ENCODE data around the gene SEMA6B.
A peak's percentile ranks its signal among the peaks of the same experiment; 100 is the strongest.
"Not testable (repeated sequence)": the region's sequence is repeated elsewhere in the genome, so short reads cannot be mapped to it uniquely, and the experiment has no call there.

SEMA6B gene, protein sequence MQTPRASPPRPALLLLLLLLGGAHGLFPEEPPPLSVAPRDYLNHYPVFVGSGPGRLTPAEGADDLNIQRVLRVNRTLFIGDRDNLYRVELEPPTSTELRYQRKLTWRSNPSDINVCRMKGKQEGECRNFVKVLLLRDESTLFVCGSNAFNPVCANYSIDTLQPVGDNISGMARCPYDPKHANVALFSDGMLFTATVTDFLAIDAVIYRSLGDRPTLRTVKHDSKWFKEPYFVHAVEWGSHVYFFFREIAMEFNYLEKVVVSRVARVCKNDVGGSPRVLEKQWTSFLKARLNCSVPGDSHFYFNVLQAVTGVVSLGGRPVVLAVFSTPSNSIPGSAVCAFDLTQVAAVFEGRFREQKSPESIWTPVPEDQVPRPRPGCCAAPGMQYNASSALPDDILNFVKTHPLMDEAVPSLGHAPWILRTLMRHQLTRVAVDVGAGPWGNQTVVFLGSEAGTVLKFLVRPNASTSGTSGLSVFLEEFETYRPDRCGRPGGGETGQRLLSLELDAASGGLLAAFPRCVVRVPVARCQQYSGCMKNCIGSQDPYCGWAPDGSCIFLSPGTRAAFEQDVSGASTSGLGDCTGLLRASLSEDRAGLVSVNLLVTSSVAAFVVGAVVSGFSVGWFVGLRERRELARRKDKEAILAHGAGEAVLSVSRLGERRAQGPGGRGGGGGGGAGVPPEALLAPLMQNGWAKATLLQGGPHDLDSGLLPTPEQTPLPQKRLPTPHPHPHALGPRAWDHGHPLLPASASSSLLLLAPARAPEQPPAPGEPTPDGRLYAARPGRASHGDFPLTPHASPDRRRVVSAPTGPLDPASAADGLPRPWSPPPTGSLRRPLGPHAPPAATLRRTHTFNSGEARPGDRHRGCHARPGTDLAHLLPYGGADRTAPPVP

GRCh38 chr19:4559569-4559968 lies at the start of gene SEMA6B:
Gene SEMA6B (minus strand): TSS chr19:4559684. CDS start chr19:4558457, 1,227 bp downstream.
- DNase-seq: no peak

GRCh38 chr19:4606921-4607678 lies 47.6 kb upstream of the SEMA6B start:
- DNase-seq: no peak

GRCh38 chr19:4606181-4606580 lies 46.7 kb upstream of the SEMA6B start:
- no peak for DNase-seq

DNA sequence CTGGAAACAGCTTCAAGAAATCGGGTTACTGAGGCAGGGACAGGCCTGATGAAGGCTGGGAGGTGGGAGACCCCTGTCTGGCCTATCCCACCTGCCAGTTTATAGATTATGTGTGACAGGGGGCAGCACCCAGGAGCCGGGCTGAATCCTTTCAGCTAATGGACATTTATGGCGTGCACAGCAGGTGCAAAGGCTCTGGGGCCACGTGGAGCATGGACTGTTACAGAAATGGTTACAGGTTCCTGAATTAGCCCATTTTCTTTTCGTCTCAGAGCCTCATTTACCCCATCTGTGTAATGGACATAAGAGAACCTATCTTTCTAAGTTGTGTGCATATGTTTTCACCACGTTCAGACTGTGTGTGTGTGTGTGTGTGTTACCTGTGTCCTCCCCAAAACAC lies 45.4 kb upstream of the SEMA6B start:
- no peak for DNase-seq

GRCh38 chr19:4602915-4603314 lies 43.4 kb upstream of the SEMA6B start:
- no peak for DNase-seq

- no peak for DNase-seq
These were observed 42.8 kb upstream of the SEMA6B start for GRCh38 chr19:4602173-4602788.

DNA sequence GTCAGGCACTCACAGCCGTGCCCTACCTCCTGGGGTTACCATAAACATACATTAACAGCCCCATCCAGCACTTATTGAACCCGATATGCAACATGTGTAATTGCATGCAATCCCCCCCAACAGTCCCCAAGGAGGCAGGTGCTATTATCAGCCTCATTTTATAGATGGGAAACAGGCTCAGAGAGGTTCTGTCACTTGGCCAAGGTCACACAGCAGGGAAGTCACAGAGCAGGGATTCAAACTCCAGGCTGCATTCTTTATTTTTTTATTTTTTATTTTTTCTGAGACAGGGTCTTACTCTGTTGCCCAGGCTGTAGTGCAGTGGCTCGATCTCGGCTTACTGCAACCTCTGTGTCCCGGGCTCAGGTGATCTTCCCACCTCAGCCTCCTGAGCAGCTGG lies 41.4 kb upstream of the SEMA6B start:
- no peak for DNase-seq

DNA sequence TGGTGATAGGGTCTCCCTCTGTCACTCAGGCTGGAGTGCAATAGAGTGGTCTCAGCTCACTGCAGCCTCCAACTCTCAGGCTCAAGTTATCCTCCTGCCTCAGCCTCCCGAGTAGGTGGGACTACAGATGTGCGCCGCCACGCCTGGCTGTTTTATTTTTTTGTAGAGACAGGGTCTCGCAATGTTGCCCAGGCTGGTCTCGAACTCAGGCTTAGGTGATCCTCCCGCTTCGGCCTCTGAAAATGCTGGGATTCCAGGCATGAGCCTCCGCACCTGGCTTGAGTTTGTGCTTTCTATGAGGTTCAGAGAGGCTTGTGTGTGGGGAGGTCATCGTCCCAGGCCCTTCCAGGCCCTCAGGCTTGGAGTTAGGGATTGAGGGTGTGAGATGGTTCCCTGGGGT lies 40.6 kb upstream of the SEMA6B start:
- DNase-seq: no peak

- no peak for DNase-seq
These were observed 39.2 kb upstream of the SEMA6B start for GRCh38 chr19:4598712-4599111.

GRCh38 chr19:4597975-4598671 lies 38.6 kb upstream of the SEMA6B start:
- peak; percentile 30 to 49 for DNase-seq

DNA sequence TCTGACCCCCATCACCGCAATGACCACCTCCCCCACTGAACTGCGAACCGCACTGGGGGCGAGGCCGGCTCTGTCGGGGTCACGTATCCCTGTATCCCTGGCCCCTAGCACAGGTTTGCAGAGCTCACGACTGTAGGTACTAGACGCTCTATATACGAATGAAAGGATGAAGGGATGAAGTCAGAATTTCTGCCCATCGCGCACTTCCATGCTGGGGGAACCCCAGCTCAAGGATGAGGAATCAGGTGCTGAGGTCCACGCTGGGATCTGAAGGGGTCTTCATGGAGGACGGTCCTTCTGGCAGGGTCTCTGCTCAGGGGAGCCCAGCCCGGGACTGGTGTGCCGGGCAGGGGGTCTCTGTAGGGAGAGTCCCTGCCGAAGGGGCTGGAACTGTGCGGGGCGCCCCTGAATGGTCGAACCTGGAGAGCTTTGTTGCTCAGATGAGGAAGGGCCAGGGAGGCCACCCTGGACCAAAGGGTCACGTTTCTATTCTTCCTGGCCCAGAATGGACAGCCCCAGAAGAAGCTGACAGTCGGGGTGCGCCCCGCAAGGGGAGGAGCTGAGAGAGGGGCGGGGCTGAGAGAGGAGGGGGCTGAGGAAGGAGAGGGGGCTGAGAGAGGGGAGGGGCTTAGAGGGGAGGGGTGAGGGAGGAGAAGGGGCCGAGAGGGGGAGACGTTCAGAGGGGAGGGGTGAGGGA lies 37.9 kb upstream of the SEMA6B start:
- no peak for DNase-seq

DNA sequence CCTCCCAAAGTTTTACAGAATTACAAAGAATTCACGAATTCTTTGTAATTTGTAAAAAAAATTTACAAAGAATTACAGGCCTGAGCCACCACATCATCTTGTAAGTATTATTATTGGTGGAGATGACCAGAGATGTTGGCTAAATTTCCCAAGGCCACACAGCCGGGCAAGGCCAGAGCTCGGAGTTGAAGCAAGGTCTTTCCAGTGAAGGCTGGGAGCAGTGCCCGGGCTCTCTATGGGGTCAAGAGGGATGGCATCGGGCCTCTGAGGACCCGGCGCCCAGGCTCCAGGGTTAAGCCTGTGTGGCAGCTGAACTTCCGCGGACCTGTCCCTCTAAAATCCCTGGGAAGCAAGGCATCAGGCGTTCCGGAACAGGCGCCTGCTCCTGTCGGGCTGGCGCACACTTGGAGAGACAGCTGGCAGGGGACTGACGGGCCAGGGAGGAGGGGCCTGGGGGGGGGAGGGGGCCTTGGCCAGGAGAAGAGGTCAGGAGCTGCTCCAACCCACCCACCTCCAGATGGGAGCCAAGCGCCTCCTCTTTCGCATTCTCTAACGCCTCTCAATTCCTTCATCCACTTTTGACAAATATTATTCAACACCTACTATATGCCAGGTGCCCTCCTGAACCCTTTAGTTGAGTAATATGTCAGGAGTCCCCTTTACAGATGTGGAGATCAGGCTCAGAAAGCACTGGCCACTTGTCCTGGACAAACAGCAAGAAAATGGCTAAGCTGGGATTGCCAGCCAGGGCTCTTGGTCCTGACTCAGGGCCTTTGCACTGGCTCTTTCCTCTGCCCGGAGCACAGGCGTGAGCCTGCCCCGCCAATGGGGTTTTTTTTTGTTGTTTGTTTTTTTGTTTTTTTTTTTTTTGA lies 36.8 kb upstream of the SEMA6B start:
- no peak for DNase-seq

DNA sequence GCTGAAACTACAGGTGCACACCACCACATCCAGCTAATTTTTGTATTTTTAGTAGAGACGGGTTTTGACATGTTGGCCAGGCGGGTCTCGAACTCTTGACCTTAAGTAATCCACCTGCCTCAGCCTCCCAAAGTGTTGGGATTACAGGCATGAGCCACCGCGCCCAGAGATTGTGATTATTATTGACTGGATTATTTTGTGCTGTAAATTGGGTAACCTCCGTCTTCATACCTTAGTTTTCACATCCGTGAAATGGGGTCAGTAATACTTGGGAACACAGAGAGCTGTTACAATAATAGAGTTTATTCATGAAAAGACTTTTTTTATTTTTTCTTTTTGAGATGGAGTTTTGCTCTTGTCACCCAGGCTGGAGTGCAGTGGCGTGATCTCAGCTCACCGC lies 35.7 kb upstream of the SEMA6B start:
- DNase-seq: not testable (repeated sequence)

DNA sequence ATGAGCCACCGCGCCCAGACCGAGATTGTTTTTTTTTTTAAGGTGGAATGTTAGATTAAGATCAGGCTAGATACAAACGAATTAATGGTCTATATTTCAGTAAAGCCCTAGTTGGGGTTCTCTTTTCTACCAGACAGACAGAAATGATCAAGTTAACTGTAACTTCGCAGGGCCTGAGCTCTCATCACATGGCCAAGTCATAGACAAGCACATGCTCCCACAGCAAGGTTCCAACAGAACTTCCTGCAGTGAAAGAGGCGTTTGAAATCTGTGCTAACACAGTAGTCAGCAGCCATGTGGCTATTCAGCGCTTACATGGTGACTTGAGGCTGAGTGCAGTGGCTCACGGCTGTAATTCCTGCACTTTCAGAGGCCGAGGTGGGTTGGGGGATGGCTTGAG lies 34.7 kb upstream of the SEMA6B start:
- no peak for DNase-seq

DNA sequence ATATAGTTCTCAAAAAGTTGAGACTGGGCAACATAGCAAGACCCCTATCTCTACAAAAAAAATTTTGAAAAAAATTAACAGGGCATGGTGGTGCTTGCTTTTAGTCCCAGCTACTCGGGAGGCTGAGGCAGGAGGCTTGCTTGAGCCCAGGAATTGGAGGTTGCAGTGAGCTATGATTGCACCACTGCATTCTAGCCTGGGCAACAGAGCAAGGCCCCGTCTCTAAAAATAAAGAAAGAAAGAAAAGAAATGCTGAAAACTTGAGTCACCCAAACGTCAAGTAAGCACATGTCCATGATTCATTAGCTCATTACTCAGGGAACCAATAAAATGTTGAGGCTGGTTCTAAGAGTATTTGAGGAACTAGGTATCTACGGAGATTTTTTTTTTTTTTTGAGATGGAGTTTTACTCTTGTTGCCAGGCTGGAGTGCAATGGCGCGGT lies 33.9 kb upstream of the SEMA6B start:
- no peak for DNase-seq

- no peak for DNase-seq
These were observed 33.0 kb upstream of the SEMA6B start for GRCh38 chr19:4592445-4592844.

DNA sequence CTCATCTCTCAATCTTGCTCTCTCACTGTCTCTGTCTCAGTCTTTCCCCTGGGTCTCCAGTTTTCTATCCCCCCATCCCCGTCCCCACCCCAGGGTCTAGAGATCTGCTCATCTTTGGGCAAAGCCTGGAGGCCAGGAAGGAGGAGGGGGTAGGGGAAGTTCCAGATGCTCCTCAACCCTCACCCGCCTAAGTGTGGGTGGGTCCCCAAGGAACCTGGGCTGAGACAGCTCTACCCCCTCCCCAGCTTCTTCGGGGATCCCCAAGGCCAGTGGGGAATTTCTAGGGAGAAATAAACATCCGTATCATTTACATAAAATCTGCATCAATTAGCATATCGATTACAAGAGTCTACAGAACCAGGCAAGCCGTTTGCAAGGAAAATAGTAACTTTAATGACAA lies 31.8 kb upstream of the SEMA6B start:
- DNase-seq: no peak

GRCh38 chr19:4590559-4590958 lies 31.1 kb upstream of the SEMA6B start:
- DNase-seq: no peak

DNA sequence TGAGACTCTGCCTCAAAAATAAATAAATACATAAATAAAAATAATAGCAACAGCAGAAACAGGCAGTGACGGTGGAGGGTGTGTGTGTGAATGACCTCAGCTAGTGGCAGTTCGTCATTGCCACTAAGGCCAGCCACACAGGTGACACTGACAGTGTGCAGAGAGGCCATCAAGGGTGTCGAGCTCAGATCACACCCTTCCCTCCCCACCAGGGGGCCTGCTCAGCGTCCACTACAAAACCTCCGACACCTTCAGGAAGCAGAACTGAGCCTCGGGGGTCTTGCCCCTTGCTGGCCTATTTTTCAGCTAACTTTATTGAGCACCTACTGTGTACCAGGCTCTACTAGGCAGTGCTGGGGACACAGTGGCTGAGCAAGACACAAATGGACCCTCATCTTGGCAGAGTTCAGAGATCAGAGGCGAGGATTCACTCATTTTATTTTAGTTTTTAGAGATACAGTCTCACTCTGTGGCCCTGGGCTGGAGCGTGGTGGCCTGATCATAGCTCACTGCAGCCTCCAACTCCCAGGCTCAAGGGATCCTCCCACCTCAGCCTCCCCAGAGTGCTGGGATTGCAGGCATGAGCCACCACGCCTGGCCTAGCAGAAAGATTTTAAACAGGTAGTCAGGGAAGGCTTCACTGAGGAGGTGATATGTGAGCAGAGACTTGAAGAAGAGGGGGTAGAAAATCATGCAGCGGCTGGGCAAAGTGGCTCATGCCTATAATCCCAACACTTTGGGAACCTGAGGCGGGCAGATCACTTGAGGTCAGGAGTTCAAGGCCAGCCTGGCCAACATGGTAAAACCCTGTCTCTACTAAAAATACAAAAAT lies 30.3 kb upstream of the SEMA6B start:
- no peak for DNase-seq
